ENCODE data around the gene FAM124B. TPM values are rescaled to one million over a fixed set of nuclear protein-coding genes. Genes with fewer than 3 reads are reported as not detected.

Gene FAM124B
- polyA plus RNA-seq, 1 donor (not counting 4 experiments of a cell fraction or from before 2014, with no cell fraction given) = 0.03 TPM

- TF ChIP-seq, protein P1, sequence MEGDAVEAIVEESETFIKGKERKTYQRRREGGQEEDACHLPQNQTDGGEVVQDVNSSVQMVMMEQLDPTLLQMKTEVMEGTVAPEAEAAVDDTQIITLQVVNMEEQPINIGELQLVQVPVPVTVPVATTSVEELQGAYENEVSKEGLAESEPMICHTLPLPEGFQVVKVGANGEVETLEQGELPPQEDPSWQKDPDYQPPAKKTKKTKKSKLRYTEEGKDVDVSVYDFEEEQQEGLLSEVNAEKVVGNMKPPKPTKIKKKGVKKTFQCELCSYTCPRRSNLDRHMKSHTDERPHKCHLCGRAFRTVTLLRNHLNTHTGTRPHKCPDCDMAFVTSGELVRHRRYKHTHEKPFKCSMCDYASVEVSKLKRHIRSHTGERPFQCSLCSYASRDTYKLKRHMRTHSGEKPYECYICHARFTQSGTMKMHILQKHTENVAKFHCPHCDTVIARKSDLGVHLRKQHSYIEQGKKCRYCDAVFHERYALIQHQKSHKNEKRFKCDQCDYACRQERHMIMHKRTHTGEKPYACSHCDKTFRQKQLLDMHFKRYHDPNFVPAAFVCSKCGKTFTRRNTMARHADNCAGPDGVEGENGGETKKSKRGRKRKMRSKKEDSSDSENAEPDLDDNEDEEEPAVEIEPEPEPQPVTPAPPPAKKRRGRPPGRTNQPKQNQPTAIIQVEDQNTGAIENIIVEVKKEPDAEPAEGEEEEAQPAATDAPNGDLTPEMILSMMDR (optimal IDR thresholded peaks at IDR 0.05 in 1 of 3, IDR thresholded peaks at IDR 0.05 in 1 of 3, conservative IDR thresholded peaks at IDR 0.05 in 1 of 3; ENCODE audit: extremely low read depth in 1 of 3, insufficient read depth in 2 of 3, low read length in 3 of 3) = no peak
- no peak for TF ChIP-seq EZH2 (IDR thresholded peaks at IDR 0.05; ENCODE audit: low read length)
- H4K20me1 ChIP-seq (ENCODE audit: control insufficient read depth, extremely low read depth, insufficient read depth, low read length) = no peaks in the 10 kb centered on the region
- no peaks in the 10 kb centered on the region for H3K79me2 ChIP-seq (ENCODE audit: control insufficient read depth, insufficient read depth, low read length)
- H3K27ac ChIP-seq (ENCODE audit: control insufficient read depth, insufficient read depth, low read length) = no peak overlapping the region
- H3K4me2 ChIP-seq (ENCODE audit: control insufficient read depth, extremely low read depth, insufficient read depth, low read depth, low read length) = no peak overlapping the region
- H3K4me1 ChIP-seq (ENCODE audit: control insufficient read depth, extremely low read depth, insufficient read depth, low read length) = no peaks in the 10 kb centered on the region
- H3K9me3 ChIP-seq (ENCODE audit: control insufficient read depth, low read depth, low read length) = no peaks in the 10 kb centered on the region
- DNase-seq (ENCODE audit: low read depth, low spot score) (no peak), FAIRE-seq (no peak)
- dilution Hi-C loops (cut with MboI; ENCODE audit: extremely low pct_ligation_motif_present, low sequenced_read_pairs) = no loop called here
- no peaks in the 10 kb centered on the region for H3K27me3 ChIP-seq (ENCODE audit: control insufficient read depth, extremely low read depth, insufficient read depth, low read length)
- no peak overlapping the region for H2AFZ ChIP-seq (ENCODE audit: control insufficient read depth, low read length)
- H3K9ac ChIP-seq (ENCODE audit: control insufficient read depth, extremely low read depth, insufficient read depth, low read length) = no peak overlapping the region
- no peaks in the 10 kb centered on the region for H3K36me3 ChIP-seq (ENCODE audit: control insufficient read depth in 2 of 2, extremely low read depth in 1 of 2, insufficient read depth in 2 of 2, low read length in 2 of 2)
- H3K9me1 ChIP-seq (ENCODE audit: control insufficient read depth, extremely low read depth, insufficient read depth, low read length) = no peaks in the 10 kb centered on the region
- H3K4me3 ChIP-seq (ENCODE audit: control insufficient read depth in 2 of 3, extremely low read depth in 1 of 3, insufficient read depth in 2 of 3, low read depth in 1 of 3, low read length in 3 of 3) = no peak overlapping the region
These were observed 65.9 kb downstream of the FAM124B start for GRCh38 chr2:224335991-224336390.

GRCh38 chr2:224334726-224335125 lies 67.2 kb downstream of the FAM124B start:
- H3K4me2 ChIP-seq (ENCODE audit: control insufficient read depth, extremely low read depth, insufficient read depth, low read depth, low read length) = no peak overlapping the region
- TF ChIP-seq, protein P1 (optimal IDR thresholded peaks at IDR 0.05 in 1 of 3, IDR thresholded peaks at IDR 0.05 in 1 of 3, conservative IDR thresholded peaks at IDR 0.05 in 1 of 3; ENCODE audit: extremely low read depth in 1 of 3, insufficient read depth in 2 of 3, low read length in 3 of 3) = no peak
- TF ChIP-seq EZH2 (IDR thresholded peaks at IDR 0.05; ENCODE audit: low read length) = no peak
- no peaks in the 10 kb centered on the region for H3K36me3 ChIP-seq (ENCODE audit: control insufficient read depth in 2 of 2, extremely low read depth in 1 of 2, insufficient read depth in 2 of 2, low read length in 2 of 2)
- DNase-seq (ENCODE audit: low read depth, low spot score) = no peak
- no peak for FAIRE-seq
- H3K4me1 ChIP-seq (ENCODE audit: control insufficient read depth, extremely low read depth, insufficient read depth, low read length) = no peaks in the 10 kb centered on the region
- dilution Hi-C loops (cut with MboI; ENCODE audit: extremely low pct_ligation_motif_present, low sequenced_read_pairs) = no loop called here
- no peak overlapping the region for H3K27ac ChIP-seq (ENCODE audit: control insufficient read depth, insufficient read depth, low read length)
- peaks cover 2% of the 10 kb centered on the region for H3K27me3 ChIP-seq (ENCODE audit: control insufficient read depth, extremely low read depth, insufficient read depth, low read length)
- H2AFZ ChIP-seq (ENCODE audit: control insufficient read depth, low read length) = no peak overlapping the region
- no peaks in the 10 kb centered on the region for H3K79me2 ChIP-seq (ENCODE audit: control insufficient read depth, insufficient read depth, low read length)
- H3K9me1 ChIP-seq (ENCODE audit: control insufficient read depth, extremely low read depth, insufficient read depth, low read length) = no peaks in the 10 kb centered on the region
- no peaks in the 10 kb centered on the region for H4K20me1 ChIP-seq (ENCODE audit: control insufficient read depth, extremely low read depth, insufficient read depth, low read length)
- no peak overlapping the region for H3K4me3 ChIP-seq (ENCODE audit: control insufficient read depth in 2 of 3, extremely low read depth in 1 of 3, insufficient read depth in 2 of 3, low read depth in 1 of 3, low read length in 3 of 3)
- H3K9me3 ChIP-seq (ENCODE audit: control insufficient read depth, low read depth, low read length) = no peaks in the 10 kb centered on the region
- H3K9ac ChIP-seq (ENCODE audit: control insufficient read depth, extremely low read depth, insufficient read depth, low read length) = no peak overlapping the region

All from keratinocyte (primary cell).